ENCODE data around the gene KRTCAP2. TPM values are rescaled to one million over a fixed set of nuclear protein-coding genes. Genes with fewer than 3 reads are reported as not detected.
"Not testable (repeated sequence)": the region's sequence is repeated elsewhere in the genome, so short reads cannot be mapped to it uniquely, and the experiment has no call there.

The KRTCAP2 gene
- total RNA-seq, 4 donors from 2014 or later: 79.8 to 263 (median 162) TPM

GRCh38 chr1:155166051-155166470 is 7.0 kb downstream of the KRTCAP2 start:
- Histone ChIP-seq H3K4me1 (peaks cover 0 to 12% of the 10 kb centered on the region in 2 donors), H3K27me3 (no peaks in the 10 kb centered on the region), H3K9me3 (no peaks in the 10 kb centered on the region), H3K4me3 (replicated peaks in 1 of 3) (no peak overlapping the region), H3K27ac (peak overlapping the region in 2 of 3 donors; percentile 32 to 38), H3K36me3 (peaks cover 8 to 10% of the 10 kb centered on the region in 2 donors)
- 43 to 50% methylated on average over 5 to 8 of the region's 8 CpGs for WGBS, 2 donors
- no peak for DNase-seq
- no peak for TF ChIP-seq POLR2A (IDR thresholded peaks at IDR 0.05)
- TF ChIP-seq, protein P1, sequence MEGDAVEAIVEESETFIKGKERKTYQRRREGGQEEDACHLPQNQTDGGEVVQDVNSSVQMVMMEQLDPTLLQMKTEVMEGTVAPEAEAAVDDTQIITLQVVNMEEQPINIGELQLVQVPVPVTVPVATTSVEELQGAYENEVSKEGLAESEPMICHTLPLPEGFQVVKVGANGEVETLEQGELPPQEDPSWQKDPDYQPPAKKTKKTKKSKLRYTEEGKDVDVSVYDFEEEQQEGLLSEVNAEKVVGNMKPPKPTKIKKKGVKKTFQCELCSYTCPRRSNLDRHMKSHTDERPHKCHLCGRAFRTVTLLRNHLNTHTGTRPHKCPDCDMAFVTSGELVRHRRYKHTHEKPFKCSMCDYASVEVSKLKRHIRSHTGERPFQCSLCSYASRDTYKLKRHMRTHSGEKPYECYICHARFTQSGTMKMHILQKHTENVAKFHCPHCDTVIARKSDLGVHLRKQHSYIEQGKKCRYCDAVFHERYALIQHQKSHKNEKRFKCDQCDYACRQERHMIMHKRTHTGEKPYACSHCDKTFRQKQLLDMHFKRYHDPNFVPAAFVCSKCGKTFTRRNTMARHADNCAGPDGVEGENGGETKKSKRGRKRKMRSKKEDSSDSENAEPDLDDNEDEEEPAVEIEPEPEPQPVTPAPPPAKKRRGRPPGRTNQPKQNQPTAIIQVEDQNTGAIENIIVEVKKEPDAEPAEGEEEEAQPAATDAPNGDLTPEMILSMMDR (IDR thresholded peaks at IDR 0.05): no peak
- intact Hi-C loops (cut with DNase I): loop anchor here (2.0 to 5.0 kb wide), 2 partner anchors 34 to 75 kb away; no protein-coding TSS in a partner anchor

DNA sequence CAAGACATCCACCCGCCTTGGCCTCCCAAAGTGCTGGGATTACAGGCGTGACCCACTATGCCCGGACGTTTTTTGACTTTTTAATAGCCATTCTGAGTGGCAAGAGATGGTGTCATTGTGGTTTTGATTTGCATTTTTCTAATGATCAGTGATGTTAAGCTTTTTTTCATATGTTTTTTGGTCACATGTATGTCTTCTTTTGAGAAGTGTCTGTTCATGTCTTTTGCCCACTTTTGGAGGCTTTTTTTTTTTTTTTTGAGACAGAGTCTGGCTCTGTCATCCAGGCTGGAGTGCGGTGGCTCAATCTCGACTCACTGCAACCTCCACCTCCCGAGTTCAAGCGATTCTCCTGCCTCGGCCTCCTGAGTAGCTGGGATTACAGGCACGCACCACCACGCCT is 8.5 kb downstream of the KRTCAP2 start:
- WGBS, 2 donors: 92 to 93% methylated on average over 11 of the region's 11 CpGs
- H3K27me3 ChIP-seq; H3K4me3 ChIP-seq (replicated peaks in 1 of 3); DNase-seq; H3K36me3 ChIP-seq; H3K27ac ChIP-seq; H3K9me3 ChIP-seq: not testable (repeated sequence)
- peaks cover 0 to 12% of the 10 kb centered on the region in 2 donors for H3K4me1 ChIP-seq
- intact Hi-C loops (cut with DNase I): loop anchor here (5.0 kb wide), 1 partner anchor 32 kb away; no protein-coding TSS in a partner anchor

DNA sequence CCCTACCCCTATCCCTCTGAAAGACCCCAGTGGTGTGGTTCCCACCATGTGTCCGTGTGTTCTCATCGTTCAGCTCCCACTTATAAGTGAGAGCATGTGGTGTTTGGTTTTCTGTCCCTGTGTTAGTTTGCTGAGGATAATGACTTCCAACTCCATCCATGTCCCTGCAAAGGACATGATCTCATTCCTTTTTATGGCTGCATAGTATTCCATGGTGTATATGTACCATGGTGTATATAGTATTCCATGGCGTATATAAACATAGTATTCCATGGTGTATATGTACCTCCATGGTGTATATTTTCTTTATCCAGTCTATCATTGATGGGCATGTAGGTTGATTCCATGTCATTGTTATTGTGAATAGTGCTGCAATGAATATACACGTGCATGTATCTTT is 9.3 kb downstream of the KRTCAP2 start:
- H3K4me1 ChIP-seq: peaks cover 0 to 12% of the 10 kb centered on the region in 2 donors
- intact Hi-C loops (cut with DNase I); H3K27ac ChIP-seq; DNase-seq; H3K36me3 ChIP-seq; H3K27me3 ChIP-seq; H3K4me3 ChIP-seq (replicated peaks in 1 of 3); H3K9me3 ChIP-seq: not testable (repeated sequence)
- 95% methylated on average over 4 of the region's 4 CpGs for WGBS, 2 donors

DNA sequence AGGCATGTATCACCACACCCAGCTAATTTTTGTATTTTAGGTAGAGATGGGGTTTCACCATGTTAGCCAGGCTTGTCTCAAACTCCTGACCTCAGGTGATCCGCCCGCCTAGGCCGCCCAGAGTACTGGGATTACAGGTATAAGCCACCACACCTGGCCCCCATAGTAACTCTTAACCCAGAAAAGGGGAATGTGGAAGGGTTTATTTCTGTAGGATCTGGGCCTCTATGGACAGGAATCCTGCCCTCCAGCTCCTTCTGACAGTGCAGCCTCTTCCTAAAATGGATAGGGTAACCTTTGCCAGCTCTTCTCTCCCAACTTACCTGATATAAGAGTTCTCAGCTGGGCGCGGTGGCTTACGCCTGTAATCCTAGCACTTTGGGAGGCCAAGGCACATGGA is 10.5 kb downstream of the KRTCAP2 start:
- H3K27me3 ChIP-seq; DNase-seq; intact Hi-C loops (cut with DNase I); H3K4me3 ChIP-seq (replicated peaks in 1 of 3); H3K36me3 ChIP-seq; H3K27ac ChIP-seq; H3K9me3 ChIP-seq: not testable (repeated sequence)
- peaks cover 0 to 11% of the 10 kb centered on the region in 2 donors for H3K4me1 ChIP-seq
- 92 to 97% methylated on average over 6 of the region's 6 CpGs for WGBS, 2 donors

GRCh38 chr1:155160128-155160527 is 13.0 kb downstream of the KRTCAP2 start:
- TF ChIP-seq, protein P1 (IDR thresholded peaks at IDR 0.05): no peak
- TF ChIP-seq POLR2A (IDR thresholded peaks at IDR 0.05): no peak
- no peaks in the 10 kb centered on the region for H3K27me3 ChIP-seq
- no peaks in the 10 kb centered on the region for H3K4me1 ChIP-seq
- intact Hi-C loops (cut with DNase I): no loop called here
- WGBS, 2 donors: 84% methylated on average over 8 of the region's 8 CpGs
- no peak overlapping the region for H3K27ac ChIP-seq
- H3K9me3 ChIP-seq: no peaks in the 10 kb centered on the region
- no peak overlapping the region for H3K4me3 ChIP-seq (replicated peaks in 1 of 3)
- no peak for DNase-seq
- H3K36me3 ChIP-seq: no peaks in the 10 kb centered on the region

DNA sequence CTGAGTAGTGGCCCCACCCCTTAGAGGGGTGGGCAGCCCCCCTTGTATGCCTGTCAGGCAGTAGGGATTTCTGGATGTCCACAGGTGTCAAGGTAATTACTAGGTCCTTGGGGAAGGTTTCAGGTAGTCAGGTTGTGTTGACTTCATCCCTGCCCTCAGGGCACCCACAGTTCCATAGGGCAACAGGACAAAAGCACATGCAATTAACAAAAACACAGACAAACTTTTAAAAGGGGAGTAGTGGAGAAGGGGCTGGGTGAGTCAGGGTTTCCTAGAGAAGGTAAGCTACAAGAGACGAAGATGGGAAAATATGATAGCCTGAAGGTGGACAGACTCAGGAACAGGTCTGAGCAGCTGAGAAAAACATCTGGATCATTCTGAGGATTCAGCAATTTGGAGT is 14.1 kb downstream of the KRTCAP2 start:
- Histone ChIP-seq H3K27me3 (no peaks in the 10 kb centered on the region), H3K27ac (no peak overlapping the region), H3K9me3 (no peaks in the 10 kb centered on the region), H3K36me3 (no peaks in the 10 kb centered on the region), H3K4me1 (no peaks in the 10 kb centered on the region), H3K4me3 (replicated peaks in 1 of 3) (no peak overlapping the region)
- intact Hi-C loops (cut with DNase I): loop anchor here (5.0 kb wide), 1 partner anchor 52 kb away; no protein-coding TSS in a partner anchor
- 84 to 87% methylated on average over 1 of the region's 1 CpG for WGBS, 2 donors
- DNase-seq: no peak
- no peak for TF ChIP-seq POLR2A (IDR thresholded peaks at IDR 0.05)
- TF ChIP-seq, protein P1 (IDR thresholded peaks at IDR 0.05): no peak

DNA sequence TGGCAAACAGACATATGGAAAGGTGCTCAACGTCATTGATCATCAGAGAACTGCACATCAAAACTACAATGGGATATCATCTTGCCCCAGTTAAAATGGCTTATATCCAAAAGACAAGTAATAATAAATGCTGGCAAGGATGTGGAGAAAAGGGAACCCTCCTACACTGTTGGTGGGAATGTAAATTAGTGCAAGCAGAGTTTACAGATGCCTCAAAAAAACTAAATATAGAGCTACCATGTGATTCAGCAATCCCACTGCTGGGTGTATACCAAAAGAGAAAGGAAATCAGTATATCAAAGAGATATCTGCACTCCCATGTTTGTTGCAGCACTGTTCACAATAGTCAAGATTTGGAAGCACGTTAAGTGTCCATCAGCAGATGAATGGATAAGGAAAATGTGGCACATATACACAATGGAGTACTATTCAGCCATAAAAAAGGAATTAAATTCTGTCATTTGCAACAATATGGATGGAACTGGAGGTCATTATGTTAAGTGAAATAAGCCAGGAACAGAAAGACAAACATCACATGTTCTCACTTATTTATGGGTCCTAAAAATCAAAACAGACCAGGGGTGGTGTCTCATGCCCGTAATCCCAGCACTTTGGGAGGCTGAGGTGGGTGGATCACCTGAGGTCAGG is 17.0 kb downstream of the KRTCAP2 start:
- H3K4me1 ChIP-seq; H3K27me3 ChIP-seq; H3K36me3 ChIP-seq; H3K27ac ChIP-seq; DNase-seq; H3K4me3 ChIP-seq (replicated peaks in 1 of 3); H3K9me3 ChIP-seq: not testable (repeated sequence)
- 67 to 77% methylated on average over 3 of the region's 3 CpGs for WGBS, 2 donors
- intact Hi-C loops (cut with DNase I): loop anchor here (5.0 kb wide), 1 partner anchor 49 kb away; no protein-coding TSS in a partner anchor

Data from thyroid gland (tissue), 4 donors.